ENCODE results near the gene PARD3. TPM values are rescaled to one million over a fixed set of nuclear protein-coding genes. Genes with fewer than 3 reads are reported as not detected.

PARD3 gene
- total RNA-seq, 1 donor from 2014 or later = 58.7 TPM

DNA sequence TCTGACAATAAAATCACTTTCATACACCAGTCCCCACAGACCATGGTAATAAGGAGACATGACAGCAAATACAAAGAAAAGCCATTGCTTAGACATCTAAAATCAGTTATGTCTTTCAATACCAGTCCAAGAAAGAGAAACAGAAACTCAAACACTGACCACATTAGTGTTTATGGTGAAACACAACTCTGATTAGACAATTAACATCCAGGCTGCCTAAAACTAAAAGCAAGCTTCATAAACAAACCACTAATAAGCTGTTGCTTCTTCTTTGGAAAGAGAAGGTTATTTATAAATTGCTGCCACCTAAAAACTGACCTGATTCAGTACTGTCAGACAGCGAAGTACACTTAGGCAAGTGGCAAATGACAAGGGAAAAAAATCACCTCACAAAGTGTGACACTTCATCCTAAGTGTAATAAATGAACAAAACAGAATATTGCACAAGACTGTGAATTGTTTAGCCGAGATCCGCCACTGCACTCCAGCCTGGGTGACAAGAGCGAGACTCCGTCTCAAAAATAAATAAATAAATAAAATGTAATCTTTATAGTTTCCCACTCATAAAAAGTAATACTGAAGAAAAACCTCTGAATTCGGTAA lies 277.4 kb downstream of the PARD3 start:
- H3K27me3 Mint-ChIP-seq (ENCODE audit: insufficient read depth, low read depth) = no peaks in the 10 kb centered on the region
- TF ChIP-seq, protein P1, sequence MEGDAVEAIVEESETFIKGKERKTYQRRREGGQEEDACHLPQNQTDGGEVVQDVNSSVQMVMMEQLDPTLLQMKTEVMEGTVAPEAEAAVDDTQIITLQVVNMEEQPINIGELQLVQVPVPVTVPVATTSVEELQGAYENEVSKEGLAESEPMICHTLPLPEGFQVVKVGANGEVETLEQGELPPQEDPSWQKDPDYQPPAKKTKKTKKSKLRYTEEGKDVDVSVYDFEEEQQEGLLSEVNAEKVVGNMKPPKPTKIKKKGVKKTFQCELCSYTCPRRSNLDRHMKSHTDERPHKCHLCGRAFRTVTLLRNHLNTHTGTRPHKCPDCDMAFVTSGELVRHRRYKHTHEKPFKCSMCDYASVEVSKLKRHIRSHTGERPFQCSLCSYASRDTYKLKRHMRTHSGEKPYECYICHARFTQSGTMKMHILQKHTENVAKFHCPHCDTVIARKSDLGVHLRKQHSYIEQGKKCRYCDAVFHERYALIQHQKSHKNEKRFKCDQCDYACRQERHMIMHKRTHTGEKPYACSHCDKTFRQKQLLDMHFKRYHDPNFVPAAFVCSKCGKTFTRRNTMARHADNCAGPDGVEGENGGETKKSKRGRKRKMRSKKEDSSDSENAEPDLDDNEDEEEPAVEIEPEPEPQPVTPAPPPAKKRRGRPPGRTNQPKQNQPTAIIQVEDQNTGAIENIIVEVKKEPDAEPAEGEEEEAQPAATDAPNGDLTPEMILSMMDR (IDR thresholded peaks at IDR 0.05) = no peak
- TF ChIP-seq EZH2phosphoT487 (IDR thresholded peaks at IDR 0.05) = no peak
- TF ChIP-seq EZH2 (IDR thresholded peaks at IDR 0.05) = no peak

DNA sequence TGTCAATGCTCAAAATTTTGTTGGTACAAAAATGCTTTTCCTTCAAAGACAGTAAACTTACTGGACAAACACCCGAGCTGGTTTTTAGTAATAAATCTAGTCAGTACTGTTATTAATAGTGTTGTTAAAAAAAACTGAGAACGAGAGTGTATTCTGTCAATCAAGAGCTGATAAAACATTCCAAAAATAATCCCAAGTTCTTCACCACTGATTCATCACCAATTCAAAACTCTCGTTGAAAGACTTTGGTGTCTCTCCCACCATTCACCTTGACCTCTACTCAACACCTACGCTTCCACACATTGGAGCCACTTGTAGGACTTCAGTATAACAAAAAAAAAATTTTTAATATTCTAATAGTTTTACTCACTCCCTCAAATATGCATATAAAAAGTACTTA lies 279.2 kb downstream of the PARD3 start:
- H2AFZ ChIP-seq (replicated peaks) = no peak overlapping the region
- Mint-ChIP-seq H3K27me3 (ENCODE audit: insufficient read depth, low read depth) (no peaks in the 10 kb centered on the region), H3K4me3 (no peak overlapping the region), H3K4me1 (peaks cover 34% of the 10 kb centered on the region), H3K9me3 (peaks cover 34% of the 10 kb centered on the region), H3K36me3 (peaks cover 26% of the 10 kb centered on the region), H3K27ac (no peak overlapping the region)
- no peak for DNase-seq (ENCODE audit: low spot score)
- peaks cover 16% of the 10 kb centered on the region for H3K4me1 ChIP-seq
- H3K36me3 ChIP-seq = no peaks in the 10 kb centered on the region
- no peak overlapping the region for H3K27ac ChIP-seq
- H4K20me1 ChIP-seq (ENCODE audit: low read depth) = peaks cover 18% of the 10 kb centered on the region
- no peak overlapping the region for H3K4me3 ChIP-seq
- no peak overlapping the region for H3K9ac ChIP-seq
- H3K4me2 ChIP-seq = no peak overlapping the region
- peaks cover 64% of the 10 kb centered on the region for H3K79me2 ChIP-seq (ENCODE audit: low read depth)
- H3K9me3 ChIP-seq (ENCODE audit: low read depth) = no peaks in the 10 kb centered on the region
- H3K27me3 ChIP-seq = no peaks in the 10 kb centered on the region
- TF ChIP-seq EZH2 (IDR thresholded peaks at IDR 0.05) (no peak), EZH2phosphoT487 (IDR thresholded peaks at IDR 0.05) (no peak)
- TF ChIP-seq, protein P1 (IDR thresholded peaks at IDR 0.05) = no peak
- H3F3A ChIP-seq (ENCODE audit: low read depth) = peaks cover 5% of the 10 kb centered on the region

More for the DNA sequence above, 277.4 kb downstream of the PARD3 start:
- H3K27ac Mint-ChIP-seq = peak overlapping the region; percentile 92
- Histone ChIP-seq H3K4me1 (peaks cover 11% of the 10 kb centered on the region), H3K36me3 (no peaks in the 10 kb centered on the region), H3K4me2 (no peak overlapping the region), H3K27me3 (no peaks in the 10 kb centered on the region), H2AFZ (replicated peaks) (no peak overlapping the region), H4K20me1 (ENCODE audit: low read depth) (peaks cover 18% of the 10 kb centered on the region), H3K9ac (no peak overlapping the region), H3F3A (ENCODE audit: low read depth) (peaks cover 5% of the 10 kb centered on the region), H3K4me3 (no peak overlapping the region), H3K79me2 (ENCODE audit: low read depth) (peaks cover 61% of the 10 kb centered on the region), H3K9me3 (ENCODE audit: low read depth) (no peaks in the 10 kb centered on the region), H3K27ac (no peak overlapping the region)
- DNase-seq (ENCODE audit: low spot score) = no peak
- H3K9me3 Mint-ChIP-seq = peaks cover 17% of the 10 kb centered on the region
- no peak overlapping the region for H3K4me3 Mint-ChIP-seq
- H3K36me3 Mint-ChIP-seq = peaks cover 15% of the 10 kb centered on the region
- H3K4me1 Mint-ChIP-seq = peaks cover 41% of the 10 kb centered on the region

DNA sequence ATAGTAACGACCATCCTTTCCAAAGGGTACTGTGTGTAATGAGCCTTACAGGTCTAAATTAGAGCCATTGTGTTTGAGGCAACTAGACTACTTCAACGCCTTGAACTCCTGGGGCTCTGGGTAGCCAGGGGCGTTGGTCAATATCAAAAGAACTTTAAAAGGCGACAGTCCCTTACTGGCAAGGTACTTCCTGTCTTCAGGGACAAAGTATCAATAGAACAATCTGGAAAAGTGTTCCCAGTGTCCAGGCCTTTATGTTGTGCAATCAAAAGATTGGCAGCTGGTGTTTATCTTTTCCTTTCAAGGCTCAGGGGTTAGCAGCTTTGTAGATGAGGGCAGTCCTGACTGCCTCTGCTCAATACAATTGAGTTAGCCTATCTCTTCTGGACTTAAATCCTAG lies 284.3 kb downstream of the PARD3 start:
- Mint-ChIP-seq H3K36me3 (peaks cover 33% of the 10 kb centered on the region), H3K27me3 (ENCODE audit: insufficient read depth, low read depth) (no peaks in the 10 kb centered on the region), H3K27ac (no peak overlapping the region), H3K9me3 (peaks cover 41% of the 10 kb centered on the region), H3K4me3 (no peak overlapping the region), H3K4me1 (peaks cover 35% of the 10 kb centered on the region)
- H3K36me3 ChIP-seq = no peaks in the 10 kb centered on the region
- peaks cover 30% of the 10 kb centered on the region for H3F3A ChIP-seq (ENCODE audit: low read depth)
- no peak overlapping the region for H3K4me3 ChIP-seq
- peaks cover 24% of the 10 kb centered on the region for H4K20me1 ChIP-seq (ENCODE audit: low read depth)
- no peak overlapping the region for H3K27ac ChIP-seq
- TF ChIP-seq, protein P1 (IDR thresholded peaks at IDR 0.05) = no peak
- TF ChIP-seq EZH2phosphoT487 (IDR thresholded peaks at IDR 0.05) (no peak), EZH2 (IDR thresholded peaks at IDR 0.05) (no peak)
- H3K9ac ChIP-seq = no peak overlapping the region
- no peak for DNase-seq (ENCODE audit: low spot score)
- no peak overlapping the region for H3K4me2 ChIP-seq
- H3K27me3 ChIP-seq = no peaks in the 10 kb centered on the region
- H3K4me1 ChIP-seq = peaks cover 37% of the 10 kb centered on the region
- H2AFZ ChIP-seq (replicated peaks) = no peak overlapping the region
- peaks cover 37% of the 10 kb centered on the region for H3K79me2 ChIP-seq (ENCODE audit: low read depth)
- H3K9me3 ChIP-seq (ENCODE audit: low read depth) = no peaks in the 10 kb centered on the region

Data from neural progenitor cell (in vitro differentiated cells).